HepG2 (cell line): ENCODE data around the gene FZD8. TPM values are rescaled to one million over a fixed set of nuclear protein-coding genes. Genes with fewer than 3 reads are reported as not detected.

Source experiments
- ATAC-seq: fragments of 200-7000 bp; cut with Tn5 transposase; 3 replicates; pipeline ENCODE4 v1.9.1; 2020; ENCODE audit warnings: mild to moderate bottlenecking, moderate library complexity
- BruUV-seq: library from RNA; stranded (reverse); fragments of 400-500 nt; replicated peaks from 2 replicates; lab custom pipeline; 2021; lab: Mats Ljungman, UMichigan
- CTCF ChIA-PET: fragments of 300-600 bp; formaldehyde crosslinking; extraction: SDS; loops from one replicate; lab custom pipeline; 2021; ENCODE audit warnings: low total read pairs, inconsistent platforms, low intra/inter-chr PET ratio; lab: Yijun Ruan, JAX
- POLR2A ChIA-PET: fragments of 350-600 bp; sonication (Branson Sonifier 250); formaldehyde crosslinking; loops from one replicate; lab custom pipeline; 2020; ENCODE audit warnings: antibody characterized with exemption, inconsistent platforms; lab: Yijun Ruan, JAX
- DNase-seq: peaks from one replicate; pipeline ENCODE4 v3.0.0-alpha.2; 2015; ENCODE audit warnings: low spot score
- FAIRE-seq: peaks from 3 replicates; lab custom pipeline; 2011; peaks lifted over from hg19 to GRCh38; lab: Jason Lieb, UNC
- H2AFZ ChIP-seq: one replicate; pipeline ENCODE4 v1.6.1; 2011; ENCODE audit warnings: low read length, inconsistent platforms
- H3K27ac ChIP-seq: fragments of 300-600 bp; 3 replicates; pipeline ENCODE4 v1.8.0; 2011; ENCODE audit warnings: mixed run types, mild to moderate bottlenecking, mixed read lengths, low read length, inconsistent platforms; ENCODE audit not compliant: insufficient read depth; ENCODE audit errors: extremely low read length
- H3K27me3 ChIP-seq, 2 experiments: fragments of 200-600 bp in 1 of 2; 2 replicates in 1 of 2; 3 replicates in 1 of 2; pipeline versions ENCODE4 v1.6.0 to v1.8.0; 2011; ENCODE audit warnings: low read length in 2 of 2, mild to moderate bottlenecking in 2 of 2, moderate library complexity in 2 of 2, inconsistent platforms in 1 of 2; ENCODE audit not compliant: insufficient read depth in 2 of 2, control insufficient read depth in 1 of 2
- H3K36me3 ChIP-seq, 2 experiments: fragments of 200-600 bp in 1 of 2; replicated peaks in 1 of 2; 2 replicates in 1 of 2; 3 replicates in 1 of 2; pipeline versions ENCODE4 v1.5.1 to v1.8.0; 2011; ENCODE audit warnings: low read length in 2 of 2, inconsistent platforms in 1 of 2; ENCODE audit not compliant: insufficient read depth in 2 of 2, control insufficient read depth in 1 of 2
- H3K4me1 ChIP-seq: 2 replicates; pipeline ENCODE4 v1.5.1; 2012; ENCODE audit warnings: low read length, inconsistent platforms; ENCODE audit not compliant: insufficient read depth
- H3K4me2 ChIP-seq: 2 replicates; pipeline ENCODE4 v1.6.0; 2011; ENCODE audit warnings: low read depth, low read length, inconsistent platforms
- H3K4me3 ChIP-seq, 3 experiments: fragments of 200-600 bp in 1 of 3; sonication (generic), shearing (Covaris generic) in 1 of 3; replicated peaks in 1 of 3; 2 replicates each; pipeline ENCODE4 v1.5.1; 2011 to 2016; ENCODE audit warnings: low read length in 3 of 3, inconsistent platforms in 2 of 3, low read depth in 2 of 3, mild to moderate bottlenecking in 2 of 3, control low read depth in 1 of 3, mixed read lengths in 1 of 3; ENCODE audit not compliant: insufficient read depth in 1 of 3
- H3K79me2 ChIP-seq: one replicate; pipeline ENCODE4 v1.6.1; 2011; ENCODE audit warnings: low read length, inconsistent platforms; ENCODE audit not compliant: insufficient read depth
- H3K9ac ChIP-seq: 2 replicates; pipeline ENCODE4 v1.6.0; 2011; ENCODE audit warnings: mild to moderate bottlenecking, low read depth, low read length, inconsistent platforms; ENCODE audit not compliant: insufficient read depth
- H3K9me3 ChIP-seq: 2 replicates; pipeline ENCODE4 v1.5.1; 2012; ENCODE audit warnings: mild to moderate bottlenecking, low read length
- H4K20me1 ChIP-seq: 2 replicates; pipeline ENCODE4 v1.6.0; 2011; ENCODE audit warnings: inconsistent platforms, mild to moderate bottlenecking, low read length, moderate library complexity; ENCODE audit not compliant: insufficient read depth
- DNMT1 ChIP-seq: sonication (generic); formaldehyde crosslinking; IDR thresholded peaks from 2 replicates; pipeline ENCODE4 v1.5.1; 2020; ENCODE audit warnings: mild to moderate bottlenecking, missing genetic modification reagents
- FOXM1 ChIP-seq: sonication (generic); formaldehyde crosslinking; IDR thresholded peaks from 2 replicates; pipeline ENCODE4 v1.5.0; 2020; ENCODE audit warnings: missing genetic modification reagents
- GZF1 ChIP-seq: sonication (generic); formaldehyde crosslinking; IDR thresholded peaks from 2 replicates; pipeline ENCODE4 v1.5.1; 2020; ENCODE audit warnings: mild to moderate bottlenecking, missing genetic modification reagents
- KLF11 ChIP-seq: IDR thresholded peaks from 2 replicates; pipeline ENCODE4 v1.6.1; 2016; ENCODE audit warnings: missing compliant biosample characterization
- MLXIP ChIP-seq: sonication (generic); formaldehyde crosslinking; IDR thresholded peaks from 2 replicates; pipeline ENCODE4 v1.9.0; 2021; ENCODE audit warnings: missing genetic modification reagents, borderline replicate concordance
- NAIF1 ChIP-seq: sonication (generic); formaldehyde crosslinking; IDR thresholded peaks from 2 replicates; pipeline ENCODE4 v1.5.0; 2020; ENCODE audit warnings: mild to moderate bottlenecking, missing genetic modification reagents, borderline replicate concordance
- NCOR1 ChIP-seq: fragments of 200-600 bp; sonication (generic); IDR thresholded peaks from 2 replicates; pipeline ENCODE4 v1.7.0; 2017; ENCODE audit warnings: antibody characterized with exemption, low read length, borderline replicate concordance
- SMC3 ChIP-seq: IDR thresholded peaks from 2 replicates; pipeline ENCODE4 v1.6.1; 2011; ENCODE audit warnings: low read length, improper control_type of control experiment
- TFAP4 ChIP-seq: sonication (generic); IDR thresholded peaks from 2 replicates; pipeline ENCODE4 v1.6.1; 2016; ENCODE audit warnings: low read depth, borderline replicate concordance
- U2AF1 ChIP-seq: fragments of 200-400 bp; formaldehyde crosslinking; optimal IDR thresholded peaks from 2 replicates; pipeline ENCODE3; 2017; ENCODE audit warnings: mild to moderate bottlenecking, low read depth, low read length
- ZBTB44 ChIP-seq: sonication (generic); formaldehyde crosslinking; IDR thresholded peaks from 2 replicates; pipeline ENCODE4 v1.4.0; 2020; ENCODE audit warnings: missing genetic modification reagents
- ZBTB46 ChIP-seq: sonication (generic); formaldehyde crosslinking; IDR thresholded peaks from 2 replicates; pipeline ENCODE4 v1.4.0; 2020; ENCODE audit warnings: mild to moderate bottlenecking, missing genetic modification reagents, borderline replicate concordance
- ZFY ChIP-seq: sonication (generic); formaldehyde crosslinking; IDR thresholded peaks from 2 replicates; pipeline ENCODE4 v1.4.0; 2020; ENCODE audit warnings: missing genetic modification reagents
- ZNF567 ChIP-seq: sonication (generic); formaldehyde crosslinking; IDR thresholded peaks from 2 replicates; pipeline ENCODE4 v1.8.1; 2023; ENCODE audit warnings: mild to moderate bottlenecking, missing genetic modification reagents, borderline replicate concordance
- WGBS: methylation state at CpG from one replicate; pipeline ENCODE4 v1.1.6; 2017; ENCODE audit warnings: low lambda C conversion rate; 5-methylcytosine and 5-hydroxymethylcytosine counted together
- in situ Hi-C: cut with HindIII; loops from 2 replicates; pipeline ENCODE4 v1.10.0; 2017; ENCODE audit warnings: low pct_unique_long_range_greater_than_20kb; ENCODE audit not compliant: extremely low pct_ligation_motif_present
- intact Hi-C: fragments of 100-400 bp; cut with micrococcal nuclease; formaldehyde crosslinking; loops from one replicate; pipeline ENCODE4 v1.10.0; 2022; ENCODE audit not compliant: unreplicated experiment
- polyA plus RNA-seq, 8 experiments: library from polyadenylated mRNA; depleted of rRNA in 3 of 8; stranded (reverse) in 7 of 8; unstranded in 1 of 8; fragments of >200 nt; fragmentation: Illumina TruSeq in 4 of 8; extraction: Trizol in 4 of 8; gene quantifications; 2 replicates each; pipeline versions ENCODE4 v1.2.1 to v1.2.3, GENCODE V29; 2011 to 2016; ENCODE audit warnings: low read depth in 4 of 8, missing spikeins in 1 of 8, mixed read lengths in 1 of 8; ENCODE audit not compliant: insufficient read depth in 1 of 8
- total RNA-seq, 5 experiments: library from RNA; depleted of rRNA; stranded (reverse); fragments of >200 nt; fragmentation: Illumina TruSeq; extraction: Trizol; gene quantifications; 2 replicates each; pipeline ENCODE4 v1.2.3, GENCODE V29; 2016; ENCODE audit warnings: low read depth in 1 of 5
- TF ChIP-seq, protein P1 (sequence below): sonication (generic); formaldehyde crosslinking; IDR thresholded peaks from 2 replicates; pipeline ENCODE4 v1.4.0; 2020; ENCODE audit warnings: missing genetic modification reagents

Gene FZD8
- total and polyA plus RNA-seq, 2 of the 13 experiments (the other 11 are each of a cell fraction or from before 2014, with no cell fraction given), result 0.05 to 0.07 TPM

DNA sequence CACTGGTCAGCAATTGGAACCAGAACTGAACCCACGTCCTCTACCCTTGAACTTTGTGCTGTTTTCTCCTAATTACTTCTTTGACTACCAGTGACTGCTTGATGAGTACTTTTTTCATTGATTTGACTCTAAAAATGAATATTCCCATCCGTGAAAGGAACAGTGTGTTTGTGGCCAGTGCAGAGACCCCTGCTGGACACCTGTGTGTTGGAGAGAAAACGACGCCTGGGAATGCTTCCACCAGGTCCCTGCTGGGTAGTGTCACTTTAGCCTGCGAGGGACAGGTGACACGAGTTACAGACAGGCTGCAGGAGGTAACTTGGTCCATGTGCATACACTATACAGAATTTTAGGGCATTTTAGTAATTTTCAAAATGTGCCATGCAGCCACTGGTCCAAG is 43.7 kb downstream of the FZD8 start (continued):
- TF ChIP-seq, protein P1, sequence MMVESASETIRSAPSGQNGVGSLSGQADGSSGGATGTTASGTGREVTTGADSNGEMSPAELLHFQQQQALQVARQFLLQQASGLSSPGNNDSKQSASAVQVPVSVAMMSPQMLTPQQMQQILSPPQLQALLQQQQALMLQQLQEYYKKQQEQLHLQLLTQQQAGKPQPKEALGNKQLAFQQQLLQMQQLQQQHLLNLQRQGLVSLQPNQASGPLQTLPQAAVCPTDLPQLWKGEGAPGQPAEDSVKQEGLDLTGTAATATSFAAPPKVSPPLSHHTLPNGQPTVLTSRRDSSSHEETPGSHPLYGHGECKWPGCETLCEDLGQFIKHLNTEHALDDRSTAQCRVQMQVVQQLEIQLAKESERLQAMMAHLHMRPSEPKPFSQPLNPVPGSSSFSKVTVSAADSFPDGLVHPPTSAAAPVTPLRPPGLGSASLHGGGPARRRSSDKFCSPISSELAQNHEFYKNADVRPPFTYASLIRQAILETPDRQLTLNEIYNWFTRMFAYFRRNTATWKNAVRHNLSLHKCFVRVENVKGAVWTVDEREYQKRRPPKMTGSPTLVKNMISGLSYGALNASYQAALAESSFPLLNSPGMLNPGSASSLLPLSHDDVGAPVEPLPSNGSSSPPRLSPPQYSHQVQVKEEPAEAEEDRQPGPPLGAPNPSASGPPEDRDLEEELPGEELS (CRISPR knock-in tag), result no peak
- no peak for TF ChIP-seq ZNF567 (CRISPR knock-in tag)
- TF ChIP-seq ZFY (CRISPR knock-in tag), result no peak
- TF ChIP-seq MLXIP (CRISPR knock-in tag), result no peak
- TF ChIP-seq TFAP4, result no peak
- no peak for TF ChIP-seq NAIF1 (CRISPR knock-in tag)

- TF ChIP-seq KLF11 (no peak), ZBTB46 (CRISPR knock-in tag) (no peak), U2AF1 (no peak), GZF1 (CRISPR knock-in tag) (no peak), ZBTB44 (CRISPR knock-in tag) (no peak), DNMT1 (CRISPR knock-in tag) (no peak), FOXM1 (no peak), SMC3 (no peak), NCOR1 (no peak)
- Histone ChIP-seq H3K36me3 (no peaks in the 10 kb centered on the region), H3K27ac (no peak overlapping the region), H3K9me3 (no peaks in the 10 kb centered on the region), H4K20me1 (no peaks in the 10 kb centered on the region), H3K79me2 (no peaks in the 10 kb centered on the region), H3K9ac (no peak overlapping the region), H2AFZ (no peak overlapping the region), H3K27me3 (peaks cover 0 to 1% of the 10 kb centered on the region in 2 experiments; a peak in 2 of 5 replicates), H3K4me2 (no peak overlapping the region), H3K4me1 (peaks cover 10% of the 10 kb centered on the region), H3K4me3 (no peak overlapping the region)
- in situ Hi-C loops, result no loop called here
- BruUV-seq, result no TSS peak
- intact Hi-C loops, result no loop called here
- WGBS, result 23% methylated on average over 3 of the region's 3 CpGs
- CTCF ChIA-PET, result no interaction called here
- no peak for ATAC-seq
- no peak for DNase-seq
- FAIRE-seq, result no peak
- POLR2A ChIA-PET, result no interaction called here
Measured at GRCh38 chr10:35595106-35595505, 47.0 kb downstream of the FZD8 start.
